HCT116 (cell line): ENCODE measurements around the gene AOPEP. TPM values are rescaled to one million over a fixed set of nuclear protein-coding genes. Genes with fewer than 3 reads are reported as not detected.

ENCODE experiments used
- ATAC-seq: fragments of 200-7000 bp; cut with Tn5 transposase; 2 replicates; pipeline ENCODE4 v1.9.1; 2020; ENCODE audit warnings: mild to moderate bottlenecking, moderate library complexity
- BruUV-seq: library from RNA; stranded (reverse); fragments of 400-500 nt; replicated peaks from 2 replicates; lab custom pipeline; 2021; lab: Mats Ljungman, UMichigan
- CTCF ChIA-PET: fragments of 300-600 bp; sonication (Branson Sonifier 250); formaldehyde crosslinking; loops from one replicate; lab custom pipeline; 2021; ENCODE audit warnings: antibody characterized with exemption; lab: Charles Lee
- POLR2A ChIA-PET: fragments of 300-600, 350-600 bp; sonication (Branson Sonifier 250); formaldehyde crosslinking; loops from one replicate; lab custom pipeline; 2021; ENCODE audit warnings: antibody characterized with exemption; lab: Charles Lee
- RAD21 ChIA-PET, 2 experiments: fragments of 300-600 bp; sonication (Branson Sonifier 250); formaldehyde crosslinking; loops; one replicate each; lab custom pipeline; 2023; ENCODE audit warnings: low total read pairs in 2 of 2; ENCODE audit not compliant: uncharacterized antibody in 2 of 2, unreplicated experiment in 2 of 2, low non-redundant PET in 1 of 2; lab: Charles Lee
- DNase-seq: peaks from one replicate; pipeline ENCODE4 v3.0.0-alpha.2; 2010; ENCODE audit warnings: low read depth, low spot score
- H2AFZ ChIP-seq: fragments of 200-600 bp; shearing (Covaris generic), sonication (generic); 2 replicates; pipeline ENCODE4 v1.6.1; 2017; ENCODE audit warnings: low read depth, mixed run types, mixed read lengths, antibody characterized with exemption, low read length; ENCODE audit not compliant: poor library complexity, severe bottlenecking
- H3K27ac ChIP-seq: 2 replicates; pipeline ENCODE4 v1.5.1; 2012; ENCODE audit warnings: low read depth, low read length
- H3K27me3 ChIP-seq: fragments of 200-600 bp; sonication (generic); 2 replicates; pipeline ENCODE4 v1.6.1; 2016; ENCODE audit warnings: mixed run types, low read length, mixed read lengths; ENCODE audit not compliant: insufficient read depth
- H3K36me3 ChIP-seq, 2 experiments: fragments of 200-500 bp in 1 of 2; fragments of 200-600 bp in 1 of 2; sonication (Bioruptor generic) in 1 of 2; sonication (generic) in 1 of 2; 2 replicates each; pipeline versions ENCODE4 v1.5.1 to v1.6.1; 2014 to 2016; ENCODE audit warnings: low read length in 2 of 2, inconsistent platforms in 1 of 2, mixed read lengths in 1 of 2, mixed run types in 1 of 2; ENCODE audit not compliant: insufficient read depth in 2 of 2, control insufficient read depth in 1 of 2
- H3K4me1 ChIP-seq, 2 experiments: fragments of 200-600 bp in 1 of 2; sonication (generic) in 1 of 2; 2 replicates each; pipeline versions ENCODE4 v1.5.1 to v1.6.1; 2012 to 2017; ENCODE audit warnings: low read length in 2 of 2, inconsistent platforms in 1 of 2, mild to moderate bottlenecking in 1 of 2, mixed read lengths in 1 of 2, mixed run types in 1 of 2, moderate library complexity in 1 of 2; ENCODE audit not compliant: insufficient read depth in 2 of 2, control insufficient read depth in 1 of 2
- H3K4me2 ChIP-seq: fragments of 200-600 bp; sonication (generic); 2 replicates; pipeline ENCODE4 v1.6.1; 2017; ENCODE audit warnings: mixed run types, low read length, mixed read lengths
- H3K4me3 ChIP-seq, 2 experiments: fragments of 200-600 bp in 1 of 2; sonication (generic) in 1 of 2; replicated peaks in 1 of 2; 2 replicates each; pipeline ENCODE4 v1.5.1; 2011 to 2016; ENCODE audit warnings: low read length in 2 of 2, control low read depth in 1 of 2, low read depth in 1 of 2, mild to moderate bottlenecking in 1 of 2, mixed read lengths in 1 of 2, mixed run types in 1 of 2
- H3K79me2 ChIP-seq: fragments of 200-600 bp; sonication (generic); 2 replicates; pipeline ENCODE4 v1.6.1; 2017; ENCODE audit warnings: mild to moderate bottlenecking, mixed run types, low read length, moderate library complexity, mixed read lengths; ENCODE audit not compliant: insufficient read depth
- H3K9ac ChIP-seq: fragments of 200-600 bp; sonication (generic); 2 replicates; pipeline ENCODE4 v1.6.1; 2016; ENCODE audit warnings: low read length, mixed read lengths
- H3K9me2 ChIP-seq: fragments of 200-600 bp; sonication (generic), shearing (Covaris generic); 2 replicates; pipeline ENCODE4 v1.6.1; 2017; ENCODE audit warnings: mixed run types, mild to moderate bottlenecking, moderate library complexity; ENCODE audit not compliant: insufficient read depth
- H3K9me3 ChIP-seq, 2 experiments: fragments of 200-500 bp in 1 of 2; fragments of 200-600 bp in 1 of 2; sonication (Bioruptor generic) in 1 of 2; sonication (generic) in 1 of 2; 2 replicates each; pipeline ENCODE4 v1.6.1; 2014 to 2017; ENCODE audit warnings: low read length in 2 of 2, mixed read lengths in 2 of 2, inconsistent platforms in 1 of 2, low read depth in 1 of 2, mild to moderate bottlenecking in 1 of 2, mixed run types in 1 of 2, moderate library complexity in 1 of 2; ENCODE audit not compliant: control insufficient read depth in 1 of 2, insufficient read depth in 1 of 2
- H4K20me1 ChIP-seq: fragments of 200-600 bp; sonication (generic), shearing (Covaris generic); 2 replicates; pipeline ENCODE4 v1.6.1; 2017; ENCODE audit warnings: mixed run types, mild to moderate bottlenecking, moderate library complexity; ENCODE audit not compliant: insufficient read depth
- ATF3 ChIP-seq: IDR thresholded peaks from 2 replicates; pipeline ENCODE4 v1.6.1; 2012
- CBX3 ChIP-seq: IDR thresholded peaks from 2 replicates; pipeline ENCODE4 v1.6.1; 2012; ENCODE audit warnings: low read depth
- CEBPB ChIP-seq: IDR thresholded peaks from 2 replicates; pipeline ENCODE4 v1.6.1; 2012; ENCODE audit warnings: low read depth
- CTCF ChIP-seq, 3 experiments: fragments of 200-600 bp in 1 of 3; sonication (generic) in 1 of 3; IDR thresholded peaks in 2 of 3; conservative IDR thresholded peaks in 1 of 3; 2 replicates each; pipeline ENCODE4 v1.5.1; 2012 to 2017; ENCODE audit warnings: low read depth in 2 of 3, low read length in 2 of 3, antibody characterized with exemption in 1 of 3, borderline replicate concordance in 1 of 3, control low read depth in 1 of 3, mild to moderate bottlenecking in 1 of 3, mixed read lengths in 1 of 3, mixed run types in 1 of 3, moderate library complexity in 1 of 3; ENCODE audit not compliant: insufficient read depth in 1 of 3
- EZH2 ChIP-seq: fragments of 200-600 bp; sonication (generic); IDR thresholded peaks from 2 replicates; pipeline ENCODE4 v1.6.1; 2017; ENCODE audit warnings: antibody characterized with exemption, mixed run types
- FOSL1 ChIP-seq: IDR thresholded peaks from 2 replicates; pipeline ENCODE4 v1.6.1; 2012; ENCODE audit warnings: low read depth
- JUND ChIP-seq: IDR thresholded peaks from 2 replicates; pipeline ENCODE4 v1.6.1; 2012
- POLR2AphosphoS5 ChIP-seq: IDR thresholded peaks from 2 replicates; pipeline ENCODE4 v1.6.1; 2011; ENCODE audit warnings: mild to moderate bottlenecking, low read depth, low read length, moderate library complexity
- RAD21 ChIP-seq: IDR thresholded peaks from 2 replicates; pipeline ENCODE4 v1.6.1; 2012; ENCODE audit warnings: low read depth, mild to moderate bottlenecking
- SIN3A ChIP-seq: IDR thresholded peaks from 2 replicates; pipeline ENCODE4 v1.6.1; 2012; ENCODE audit warnings: low read depth
- SP1 ChIP-seq: IDR thresholded peaks from 2 replicates; pipeline ENCODE4 v1.6.1; 2012; ENCODE audit warnings: low read depth
- SRF ChIP-seq: IDR thresholded peaks from 2 replicates; pipeline ENCODE4 v1.6.1; 2012; ENCODE audit warnings: low read depth
- ZBTB33 ChIP-seq: IDR thresholded peaks from 2 replicates; pipeline ENCODE4 v1.6.1; 2011; ENCODE audit warnings: mild to moderate bottlenecking, low read length, moderate library complexity; ENCODE audit not compliant: insufficient replicate concordance; ENCODE audit errors: extremely low read depth
- ZFX ChIP-seq: fragments of 450-650 bp; IDR thresholded peaks from 2 replicates; pipeline ENCODE4 v1.6.1; 2017
- ZNF274 ChIP-seq: fragments of 200-500 bp; sonication (Bioruptor generic); IDR thresholded peaks from 2 replicates; pipeline ENCODE4 v1.6.1; 2014; ENCODE audit warnings: mild to moderate bottlenecking, low read depth, low read length, inconsistent platforms
- intact Hi-C: fragments of 100-400 bp; cut with micrococcal nuclease; formaldehyde crosslinking; loops from 2 replicates; pipeline ENCODE4 v1.10.0; 2022
- total RNA-seq: library from RNA; stranded (reverse); gene quantifications from one replicate; pipeline ENCODE4 v1.2.1, GENCODE V29; 2021; ENCODE audit not compliant: unreplicated experiment
- TF ChIP-seq, protein P1 (sequence below): IDR thresholded peaks from 2 replicates; pipeline ENCODE4 v1.6.1; 2012
- TF ChIP-seq, protein P2 (sequence below): IDR thresholded peaks from 2 replicates; pipeline ENCODE4 v1.6.1; 2012; ENCODE audit warnings: low read depth

The AOPEP gene
- total RNA-seq, 1 experiment from 2014 or later, result 15.1 TPM

DNA sequence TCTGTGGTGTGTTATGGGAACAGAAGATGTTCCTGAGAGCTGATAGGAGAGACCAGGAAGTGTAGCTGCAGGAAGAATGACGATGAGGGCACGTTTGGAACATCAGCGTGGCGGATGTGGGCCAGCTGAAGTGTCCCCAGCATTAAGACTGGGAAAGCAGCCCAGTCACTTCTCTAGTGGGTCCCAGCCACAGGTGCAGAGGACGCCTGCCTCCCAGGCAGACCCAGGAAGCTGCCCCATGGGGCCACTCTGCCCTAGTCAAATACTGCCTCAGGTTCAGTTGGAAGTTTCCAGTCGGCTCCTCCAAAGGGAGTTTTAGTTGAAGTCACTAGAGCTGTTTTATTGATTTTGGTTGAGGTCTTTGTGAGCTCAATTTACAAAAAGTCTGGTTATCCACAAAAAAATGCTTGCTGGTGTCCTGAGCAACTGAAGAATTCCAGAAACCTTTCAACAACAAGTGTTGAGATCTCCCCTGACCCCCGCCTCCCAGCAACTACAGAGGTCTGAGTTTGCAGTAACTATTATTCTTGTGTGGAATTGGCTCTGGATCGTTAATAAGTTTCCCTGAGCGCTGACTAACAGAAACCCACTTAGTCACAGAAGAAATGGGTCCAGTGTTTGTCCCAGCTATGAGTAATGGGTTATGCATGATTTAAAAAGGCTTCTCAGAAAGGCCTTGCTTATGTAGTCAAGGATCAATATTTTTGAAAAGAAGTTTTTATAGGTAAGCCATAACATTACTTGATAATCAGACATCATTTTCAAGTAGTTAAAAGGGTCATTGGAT, 296.9 kb downstream of the AOPEP start:
- Histone ChIP-seq H3K9ac (peak overlapping the region; percentile 50), H3K4me1 (peaks cover 45 to 51% of the 10 kb centered on the region in 2 experiments), H3K79me2 (peaks cover 3% of the 10 kb centered on the region; the same call in 1 of the 2 replicates), H4K20me1 (no peaks in the 10 kb centered on the region), H3K4me2 (peak overlapping the region; percentile 64), H3K9me3 (no peaks in the 10 kb centered on the region), H3K9me2 (no peaks in the 10 kb centered on the region), H3K36me3 (peaks cover 0 to 3% of the 10 kb centered on the region in 2 experiments; a peak in 2 of 4 replicates), H3K4me3 (peak overlapping the region in 1 of 2 experiments; percentile 12; a peak in 1 of 4 replicates), H3K27ac (peak overlapping the region; percentile 86), H3K27me3 (no peaks in the 10 kb centered on the region), H2AFZ (no peak overlapping the region)
- ChIA-PET RAD21 (no interaction called here), POLR2A (no interaction called here), CTCF (no interaction called here)
- TF ChIP-seq JUND (peak; percentile 72), ZBTB33 (no peak), ZFX (no peak), ZNF274 (no peak), CTCF (IDR thresholded peaks at IDR 0.05 in 2 of 3, conservative IDR thresholded peaks at IDR 0.05 in 1 of 3; ENCODE audit: borderline replicate concordance in 1 of 3, insufficient read depth in 1 of 3, low read depth in 2 of 3, low read length in 2 of 3) (no peak), SIN3A (0 out of 2 replicates have a peak, but pooled peaks have one; percentile 19), POLR2AphosphoS5 (peak; percentile 10; the same call in 1 of the 2 replicates), SP1 (no peak; the same call in 1 of the 2 replicates), CBX3 (peak; percentile 61; the same call in 1 of the 2 replicates), RAD21 (peak; percentile 11; the same call in 1 of the 2 replicates), SRF (peak; percentile 32; the same call in 1 of the 2 replicates), CEBPB (peak; percentile 51; the same call in 1 of the 2 replicates), ATF3 (no peak), EZH2 (no peak), FOSL1 (peak; percentile 80)
- TF ChIP-seq, protein P1, sequence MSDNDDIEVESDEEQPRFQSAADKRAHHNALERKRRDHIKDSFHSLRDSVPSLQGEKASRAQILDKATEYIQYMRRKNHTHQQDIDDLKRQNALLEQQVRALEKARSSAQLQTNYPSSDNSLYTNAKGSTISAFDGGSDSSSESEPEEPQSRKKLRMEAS, result 0 out of 2 replicates have a peak, but pooled peaks have one; percentile 36
- TF ChIP-seq, protein P2, sequence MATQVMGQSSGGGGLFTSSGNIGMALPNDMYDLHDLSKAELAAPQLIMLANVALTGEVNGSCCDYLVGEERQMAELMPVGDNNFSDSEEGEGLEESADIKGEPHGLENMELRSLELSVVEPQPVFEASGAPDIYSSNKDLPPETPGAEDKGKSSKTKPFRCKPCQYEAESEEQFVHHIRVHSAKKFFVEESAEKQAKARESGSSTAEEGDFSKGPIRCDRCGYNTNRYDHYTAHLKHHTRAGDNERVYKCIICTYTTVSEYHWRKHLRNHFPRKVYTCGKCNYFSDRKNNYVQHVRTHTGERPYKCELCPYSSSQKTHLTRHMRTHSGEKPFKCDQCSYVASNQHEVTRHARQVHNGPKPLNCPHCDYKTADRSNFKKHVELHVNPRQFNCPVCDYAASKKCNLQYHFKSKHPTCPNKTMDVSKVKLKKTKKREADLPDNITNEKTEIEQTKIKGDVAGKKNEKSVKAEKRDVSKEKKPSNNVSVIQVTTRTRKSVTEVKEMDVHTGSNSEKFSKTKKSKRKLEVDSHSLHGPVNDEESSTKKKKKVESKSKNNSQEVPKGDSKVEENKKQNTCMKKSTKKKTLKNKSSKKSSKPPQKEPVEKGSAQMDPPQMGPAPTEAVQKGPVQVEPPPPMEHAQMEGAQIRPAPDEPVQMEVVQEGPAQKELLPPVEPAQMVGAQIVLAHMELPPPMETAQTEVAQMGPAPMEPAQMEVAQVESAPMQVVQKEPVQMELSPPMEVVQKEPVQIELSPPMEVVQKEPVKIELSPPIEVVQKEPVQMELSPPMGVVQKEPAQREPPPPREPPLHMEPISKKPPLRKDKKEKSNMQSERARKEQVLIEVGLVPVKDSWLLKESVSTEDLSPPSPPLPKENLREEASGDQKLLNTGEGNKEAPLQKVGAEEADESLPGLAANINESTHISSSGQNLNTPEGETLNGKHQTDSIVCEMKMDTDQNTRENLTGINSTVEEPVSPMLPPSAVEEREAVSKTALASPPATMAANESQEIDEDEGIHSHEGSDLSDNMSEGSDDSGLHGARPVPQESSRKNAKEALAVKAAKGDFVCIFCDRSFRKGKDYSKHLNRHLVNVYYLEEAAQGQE, result no peak
- intact Hi-C loops, result no loop called here
- DNase-seq (peak; percentile 78), ATAC-seq (peak; percentile 78)
- BruUV-seq, result no TSS peak
